ENCODE data around the gene MBD4. TPM values are rescaled to one million over a fixed set of nuclear protein-coding genes. Genes with fewer than 3 reads are reported as not detected.
A peak's percentile ranks its signal among the peaks of the same experiment; 100 is the strongest.
"Not testable (repeated sequence)": the region's sequence is repeated elsewhere in the genome, so short reads cannot be mapped to it uniquely, and the experiment has no call there.

Gene MBD4
- total RNA-seq, 1 donor from 2014 or later, result 28.6 TPM

DNA sequence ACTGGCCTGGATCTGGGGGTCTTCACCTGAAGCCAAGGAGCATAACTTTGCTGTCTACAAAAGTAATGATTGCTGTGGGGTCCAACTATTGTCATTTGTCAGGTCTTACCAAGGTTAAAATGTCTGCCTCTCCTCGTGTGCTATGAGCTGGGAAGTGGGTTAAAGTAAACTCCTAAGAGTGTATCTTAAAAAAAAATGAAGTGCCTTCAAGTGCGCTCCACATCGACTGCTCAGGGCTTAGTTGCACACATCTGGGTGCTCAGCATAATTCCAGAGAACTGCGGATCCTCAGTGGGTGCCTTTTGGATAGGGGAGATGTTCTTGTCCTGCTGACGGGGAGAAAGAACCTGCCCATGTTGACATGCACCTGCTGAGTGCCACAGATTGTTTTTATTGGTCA lies 52.3 kb downstream of the MBD4 start:
- DNase-seq (ENCODE audit: extremely low spot score, unreplicated experiment), result no peak
- peaks cover 14% of the 10 kb centered on the region for H3K36me3 Mint-ChIP-seq
- H3K27me3 Mint-ChIP-seq, result no peaks in the 10 kb centered on the region
- no peaks in the 10 kb centered on the region for H3K9me3 Mint-ChIP-seq
- H3K27ac Mint-ChIP-seq, result no peak overlapping the region
- TF ChIP-seq, protein P1, sequence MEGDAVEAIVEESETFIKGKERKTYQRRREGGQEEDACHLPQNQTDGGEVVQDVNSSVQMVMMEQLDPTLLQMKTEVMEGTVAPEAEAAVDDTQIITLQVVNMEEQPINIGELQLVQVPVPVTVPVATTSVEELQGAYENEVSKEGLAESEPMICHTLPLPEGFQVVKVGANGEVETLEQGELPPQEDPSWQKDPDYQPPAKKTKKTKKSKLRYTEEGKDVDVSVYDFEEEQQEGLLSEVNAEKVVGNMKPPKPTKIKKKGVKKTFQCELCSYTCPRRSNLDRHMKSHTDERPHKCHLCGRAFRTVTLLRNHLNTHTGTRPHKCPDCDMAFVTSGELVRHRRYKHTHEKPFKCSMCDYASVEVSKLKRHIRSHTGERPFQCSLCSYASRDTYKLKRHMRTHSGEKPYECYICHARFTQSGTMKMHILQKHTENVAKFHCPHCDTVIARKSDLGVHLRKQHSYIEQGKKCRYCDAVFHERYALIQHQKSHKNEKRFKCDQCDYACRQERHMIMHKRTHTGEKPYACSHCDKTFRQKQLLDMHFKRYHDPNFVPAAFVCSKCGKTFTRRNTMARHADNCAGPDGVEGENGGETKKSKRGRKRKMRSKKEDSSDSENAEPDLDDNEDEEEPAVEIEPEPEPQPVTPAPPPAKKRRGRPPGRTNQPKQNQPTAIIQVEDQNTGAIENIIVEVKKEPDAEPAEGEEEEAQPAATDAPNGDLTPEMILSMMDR (conservative IDR thresholded peaks at IDR 0.05), result no peak
- H3K4me3 Mint-ChIP-seq, result no peak overlapping the region
- no peaks in the 10 kb centered on the region for H3K4me1 Mint-ChIP-seq (ENCODE audit: unreplicated experiment)

DNA sequence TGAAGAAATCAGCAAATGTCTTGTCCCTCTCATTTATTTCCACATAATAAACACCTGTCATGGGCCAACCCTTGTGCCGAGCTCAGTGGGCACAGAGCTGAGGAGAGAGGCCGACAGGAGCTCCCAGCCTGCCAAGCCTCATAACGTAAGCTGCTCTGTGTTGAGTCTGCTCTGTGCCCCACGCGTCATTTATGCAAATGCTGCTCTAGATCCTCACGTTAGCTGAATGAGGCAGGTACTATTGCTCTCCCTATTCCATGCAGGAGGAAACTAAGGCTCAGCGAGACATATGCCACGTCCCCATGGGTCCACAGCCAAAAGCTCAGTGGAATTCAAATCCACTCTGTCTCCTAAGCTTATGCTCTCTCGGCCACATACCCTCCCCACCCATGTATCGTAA lies 52.8 kb downstream of the MBD4 start:
- no peaks in the 10 kb centered on the region for H3K27me3 Mint-ChIP-seq
- no peak overlapping the region for H3K4me3 Mint-ChIP-seq
- H3K27ac Mint-ChIP-seq, result no peak overlapping the region
- no peaks in the 10 kb centered on the region for H3K4me1 Mint-ChIP-seq (ENCODE audit: unreplicated experiment)
- DNase-seq (ENCODE audit: extremely low spot score, unreplicated experiment), result no peak
- TF ChIP-seq, protein P1 (conservative IDR thresholded peaks at IDR 0.05), result no peak
- no peaks in the 10 kb centered on the region for H3K9me3 Mint-ChIP-seq
- peaks cover 14% of the 10 kb centered on the region for H3K36me3 Mint-ChIP-seq

DNA sequence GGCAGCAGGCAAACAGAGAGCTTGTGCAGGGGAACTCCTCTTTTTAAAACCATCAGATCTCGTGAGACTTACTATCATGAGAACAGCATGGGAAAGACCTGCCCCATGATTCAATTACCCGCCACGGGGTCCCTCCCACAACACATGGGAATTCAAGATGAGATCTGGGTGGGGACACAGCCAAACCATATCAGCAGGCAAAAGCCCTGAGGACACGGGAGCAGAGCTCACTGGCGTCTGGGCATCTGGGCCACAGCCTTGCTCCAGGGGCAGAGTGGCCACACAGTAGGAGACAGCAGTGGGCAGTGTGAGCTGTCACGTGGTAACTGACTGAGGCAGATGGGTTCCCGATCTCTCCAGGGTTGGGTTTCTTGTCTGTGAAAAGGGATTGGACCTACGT lies 54.2 kb downstream of the MBD4 start:
- H3K4me3 Mint-ChIP-seq; H3K4me1 Mint-ChIP-seq (ENCODE audit: unreplicated experiment); H3K9me3 Mint-ChIP-seq; H3K27me3 Mint-ChIP-seq; DNase-seq (ENCODE audit: extremely low spot score, unreplicated experiment); H3K27ac Mint-ChIP-seq: not testable (repeated sequence)
- peaks cover 12% of the 10 kb centered on the region for H3K36me3 Mint-ChIP-seq

DNA sequence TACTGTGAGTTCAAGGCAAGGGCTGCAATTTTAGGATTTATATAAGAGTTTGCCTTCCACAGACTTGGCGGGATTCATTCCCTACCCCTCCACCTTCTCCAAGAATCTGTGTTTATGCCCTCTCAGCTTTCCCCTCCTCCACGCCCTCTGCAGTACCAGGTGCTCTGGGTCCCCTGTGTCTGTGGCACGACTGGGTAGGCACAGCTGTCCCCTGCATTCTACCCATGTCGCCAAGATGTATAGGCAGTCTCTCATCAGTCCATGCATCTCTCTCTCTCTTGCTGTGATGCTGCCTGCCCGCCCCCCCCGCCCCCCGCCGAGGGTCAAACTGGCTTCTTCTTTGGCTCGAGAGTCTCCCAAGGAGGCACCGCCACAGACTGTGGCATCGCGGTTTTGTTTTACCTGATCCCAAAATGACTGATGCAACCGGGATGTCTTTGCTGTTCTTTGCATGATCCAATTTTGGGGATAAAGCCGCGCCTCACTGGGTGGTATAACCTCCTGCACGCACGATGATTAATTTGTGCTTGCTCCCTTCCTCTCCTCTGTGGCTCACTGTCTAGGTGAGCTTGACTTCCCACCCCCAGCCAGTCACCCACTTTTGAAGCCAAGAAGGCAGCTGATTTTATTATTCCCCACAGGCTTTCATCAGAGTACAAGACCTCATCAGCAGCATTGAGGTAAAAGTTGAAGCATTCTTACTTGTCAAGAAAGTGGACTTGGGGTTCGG lies 55.0 kb downstream of the MBD4 start:
- no peak overlapping the region for H3K4me3 Mint-ChIP-seq
- no peaks in the 10 kb centered on the region for H3K9me3 Mint-ChIP-seq
- TF ChIP-seq, protein P1 (conservative IDR thresholded peaks at IDR 0.05), result no peak
- no peaks in the 10 kb centered on the region for H3K4me1 Mint-ChIP-seq (ENCODE audit: unreplicated experiment)
- no peak overlapping the region for H3K27ac Mint-ChIP-seq
- no peak for DNase-seq (ENCODE audit: extremely low spot score, unreplicated experiment)
- H3K27me3 Mint-ChIP-seq, result no peaks in the 10 kb centered on the region
- peaks cover 11% of the 10 kb centered on the region for H3K36me3 Mint-ChIP-seq

DNA sequence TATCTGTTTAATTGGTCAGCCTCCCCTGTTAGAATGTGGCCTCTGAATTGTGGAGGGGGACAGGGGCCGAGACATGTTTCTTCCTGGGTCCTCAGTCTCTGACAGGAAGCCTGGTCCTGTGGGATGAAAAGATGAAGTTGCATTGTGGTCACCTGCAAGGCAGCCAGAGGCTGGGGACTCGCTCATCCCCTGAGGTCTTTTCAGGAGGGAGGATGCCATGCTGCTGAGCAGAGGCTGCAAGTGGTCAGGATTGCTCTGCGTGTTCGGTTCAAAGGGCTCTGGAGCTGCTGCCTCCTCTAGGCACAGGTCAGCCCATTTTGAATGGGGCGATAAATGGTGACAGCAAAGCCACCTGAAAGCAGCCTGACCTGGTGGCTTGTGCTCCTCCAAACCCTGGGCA lies 55.6 kb downstream of the MBD4 start:
- not testable (repeated sequence) for H3K9me3 Mint-ChIP-seq; DNase-seq (ENCODE audit: extremely low spot score, unreplicated experiment); H3K4me3 Mint-ChIP-seq; H3K27ac Mint-ChIP-seq; H3K4me1 Mint-ChIP-seq (ENCODE audit: unreplicated experiment); H3K27me3 Mint-ChIP-seq
- peaks cover 11% of the 10 kb centered on the region for H3K36me3 Mint-ChIP-seq

DNA sequence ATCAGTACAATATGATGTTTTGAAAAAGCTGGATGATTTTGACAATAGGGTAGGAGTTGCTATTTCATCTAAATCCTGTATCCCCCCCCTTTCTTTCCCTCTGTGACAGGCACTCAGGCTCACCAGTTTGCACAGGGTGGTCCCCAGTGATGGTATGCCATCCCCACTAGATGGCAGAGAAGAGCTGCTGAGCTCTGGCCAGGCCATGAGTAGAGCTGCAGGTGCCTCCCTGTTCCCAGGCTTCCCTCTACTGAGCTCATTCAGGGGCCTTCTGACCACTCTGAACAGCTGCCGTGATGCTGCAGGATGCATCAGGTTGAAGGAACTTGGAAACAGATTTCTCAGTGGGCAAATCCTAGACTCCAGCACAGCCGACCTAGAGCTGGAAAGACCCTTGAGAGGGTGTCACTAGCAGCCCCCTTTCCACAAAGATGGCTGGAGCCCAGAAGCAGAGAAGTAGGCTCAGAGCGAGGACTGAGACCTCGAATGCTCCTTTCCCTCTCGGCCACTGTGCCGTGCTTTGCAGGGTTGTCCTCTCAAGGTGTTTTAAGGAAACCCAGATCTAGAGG lies 56.4 kb downstream of the MBD4 start:
- Mint-ChIP-seq H3K27me3 (no peaks in the 10 kb centered on the region), H3K4me3 (no peak overlapping the region), H3K36me3 (peaks cover 11% of the 10 kb centered on the region), H3K9me3 (no peaks in the 10 kb centered on the region), H3K4me1 (ENCODE audit: unreplicated experiment) (no peaks in the 10 kb centered on the region), H3K27ac (no peak overlapping the region)
- TF ChIP-seq, protein P1 (conservative IDR thresholded peaks at IDR 0.05), result peak; percentile 86
- DNase-seq (ENCODE audit: extremely low spot score, unreplicated experiment), result no peak

All from type B pancreatic cell (in vitro differentiated cells).